ENCODE results near the gene S100A13.
"Not testable (repeated sequence)": the region's sequence is repeated elsewhere in the genome, so short reads cannot be mapped to it uniquely, and the experiment has no call there.

S100A13 gene

GRCh38 chr1:153648000-153648643 is 20.8 kb upstream of the S100A13 start:
- DNase-seq, result no peak

DNA sequence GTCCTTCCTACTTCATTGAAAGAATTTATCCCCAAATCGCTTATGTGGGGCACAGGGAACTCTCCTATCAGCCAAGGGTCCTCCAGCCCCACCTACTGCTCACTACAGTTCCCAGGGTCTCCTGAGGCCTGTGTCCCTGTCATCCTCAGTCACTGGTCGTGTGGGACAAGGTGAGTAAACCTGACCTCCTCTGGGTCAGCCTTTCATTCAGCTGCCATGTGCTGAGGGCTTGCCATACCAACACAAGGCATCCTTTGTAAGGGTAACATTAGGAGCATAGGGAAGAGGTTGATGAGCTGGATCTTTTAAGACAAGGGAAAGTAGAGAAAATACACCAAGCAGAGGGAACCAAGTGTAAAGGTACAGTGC is 20.0 kb upstream of the S100A13 start:
- DNase-seq, result no peak

DNA sequence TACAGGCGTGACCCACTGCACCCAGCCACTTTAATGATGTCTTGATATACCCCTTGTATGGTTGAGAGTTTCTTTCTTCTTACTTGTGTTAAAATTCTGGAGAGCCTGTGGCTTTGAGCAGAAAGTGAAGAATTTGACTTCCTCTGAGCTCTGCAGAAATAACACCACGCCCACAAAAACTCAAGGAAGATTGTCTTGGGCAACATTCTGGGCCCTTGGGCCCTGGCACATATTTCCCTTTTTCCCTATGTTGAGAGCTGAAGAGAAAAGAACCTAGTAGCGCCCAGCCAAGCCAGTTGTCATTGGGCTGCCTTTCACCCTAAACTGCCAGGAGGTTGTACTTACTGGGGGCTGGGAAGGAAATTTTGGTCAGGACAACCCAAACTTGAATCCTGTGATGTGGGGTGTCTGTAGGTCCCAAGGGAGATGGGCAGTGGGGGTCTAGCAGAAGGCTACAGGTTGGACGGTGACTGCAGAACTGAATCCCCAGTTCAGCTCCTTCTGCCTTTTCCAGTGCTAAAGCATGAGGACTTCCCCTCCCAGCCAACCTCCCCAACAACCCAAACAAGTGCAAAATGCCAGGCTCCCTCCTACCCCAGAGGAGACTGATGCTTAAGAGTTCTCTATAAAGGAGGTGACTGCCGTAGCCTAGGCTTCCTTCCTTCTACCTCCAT is 19.5 kb upstream of the S100A13 start:
- no peak for DNase-seq

- no peak for DNase-seq
Observed at GRCh38 chr1:153643816-153644215, 16.5 kb upstream of the S100A13 start.

DNA sequence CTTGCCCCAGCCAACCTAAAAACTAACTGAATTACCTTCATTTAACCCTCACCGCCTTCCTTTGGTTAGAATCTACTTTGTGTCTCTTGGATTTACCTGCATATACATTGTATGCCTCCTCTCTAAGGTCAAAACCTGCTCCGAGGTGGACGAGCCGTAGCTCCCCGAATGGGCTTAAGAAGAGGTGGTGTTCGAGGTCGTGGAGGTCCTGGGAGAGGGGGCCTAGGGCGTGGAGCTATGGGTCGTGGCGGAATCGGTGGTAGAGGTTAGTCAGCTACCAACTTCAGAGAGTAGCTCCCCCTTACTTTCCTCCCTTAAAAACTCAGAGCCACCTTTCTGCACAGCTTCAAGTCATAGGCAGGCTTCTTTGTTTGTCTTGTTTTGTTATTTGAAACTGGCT is 15.8 kb upstream of the S100A13 start:
- DNase-seq, result no peak

- no peak for DNase-seq
Observed at GRCh38 chr1:153642161-153642560, 14.9 kb upstream of the S100A13 start.

GRCh38 chr1:153640861-153641260 is 13.6 kb upstream of the S100A13 start:
- DNase-seq, result no peak

DNA sequence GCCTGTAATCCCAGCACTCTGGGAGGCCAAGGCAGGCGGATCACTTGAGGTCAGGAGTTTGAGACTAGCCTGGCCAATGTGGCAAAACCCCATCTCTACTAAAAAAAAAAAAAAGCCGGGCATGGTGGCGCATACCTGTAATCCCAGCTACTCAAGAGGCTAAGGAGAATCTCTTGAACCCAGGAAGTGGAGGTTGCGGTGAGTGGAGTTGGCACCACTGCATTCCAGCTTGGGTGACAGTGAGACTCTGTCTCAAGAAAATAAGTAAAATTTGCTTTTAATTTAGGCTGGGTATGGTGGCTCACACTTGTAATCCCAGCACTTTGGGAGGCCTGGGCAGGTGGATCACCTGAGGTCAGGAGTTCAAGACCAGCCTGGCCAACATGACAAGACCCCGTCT is 12.9 kb upstream of the S100A13 start:
- DNase-seq, result not testable (repeated sequence)

GRCh38 chr1:153639280-153639679 is 12.0 kb upstream of the S100A13 start:
- DNase-seq, result no peak

GRCh38 chr1:153638261-153638660 is 11.0 kb upstream of the S100A13 start:
- DNase-seq, result no peak

GRCh38 chr1:153636312-153636711 is 9.0 kb upstream of the S100A13 start:
- no peak for DNase-seq

- DNase-seq, result no peak
Observed at GRCh38 chr1:153635872-153636271, 8.6 kb upstream of the S100A13 start.

DNA sequence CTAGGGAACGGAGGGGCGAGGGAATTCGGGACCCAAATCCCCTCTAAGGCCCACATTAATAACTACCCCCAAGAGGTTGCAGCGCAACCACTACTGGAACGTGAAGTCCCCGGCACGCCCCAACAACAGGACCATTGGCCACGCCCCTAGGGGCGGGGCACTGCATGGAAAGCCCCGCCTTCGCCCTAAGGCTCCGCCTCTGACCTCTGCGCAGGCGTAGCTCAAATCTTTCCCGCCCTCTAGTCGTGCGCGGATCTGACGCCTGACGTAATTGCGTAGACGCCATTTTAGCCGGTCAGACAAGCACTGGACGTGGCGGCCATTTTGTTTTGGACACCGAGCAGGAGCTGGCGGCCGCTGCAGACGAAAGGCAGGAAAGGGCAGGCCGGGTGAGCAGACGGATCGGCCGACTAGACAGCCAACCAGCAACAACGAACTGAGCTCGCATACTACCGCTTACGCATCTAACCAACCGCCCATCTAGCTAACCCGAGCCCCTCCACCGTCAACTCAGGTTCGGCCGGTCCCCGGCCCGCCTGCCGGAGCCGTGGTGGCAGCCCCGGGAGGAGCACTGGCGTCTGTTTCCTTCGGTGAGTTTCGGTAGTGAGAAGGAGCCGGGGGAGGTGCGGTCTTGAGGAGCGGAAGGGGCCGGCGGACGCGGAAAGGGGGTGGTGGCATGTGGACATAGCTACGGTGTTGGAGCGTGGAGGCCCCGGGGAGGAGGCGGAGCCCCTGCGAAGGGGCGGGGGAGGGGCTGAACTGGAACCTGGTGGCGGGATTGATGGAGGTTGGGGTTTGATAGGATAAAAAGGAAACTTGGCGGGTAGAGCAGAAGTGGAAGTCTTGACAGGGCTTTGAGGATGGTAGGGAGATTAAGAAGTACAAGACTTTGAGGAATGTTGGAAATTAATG is 6.7 kb upstream of the S100A13 start, which contains the start of gene CHTOP:
CHTOP (plus strand) TSS at position 313 of the 912 bp plus-strand sequence. CDS start 2,523 bp downstream, outside the sequence.
- peak; percentile 72 for DNase-seq

DNA sequence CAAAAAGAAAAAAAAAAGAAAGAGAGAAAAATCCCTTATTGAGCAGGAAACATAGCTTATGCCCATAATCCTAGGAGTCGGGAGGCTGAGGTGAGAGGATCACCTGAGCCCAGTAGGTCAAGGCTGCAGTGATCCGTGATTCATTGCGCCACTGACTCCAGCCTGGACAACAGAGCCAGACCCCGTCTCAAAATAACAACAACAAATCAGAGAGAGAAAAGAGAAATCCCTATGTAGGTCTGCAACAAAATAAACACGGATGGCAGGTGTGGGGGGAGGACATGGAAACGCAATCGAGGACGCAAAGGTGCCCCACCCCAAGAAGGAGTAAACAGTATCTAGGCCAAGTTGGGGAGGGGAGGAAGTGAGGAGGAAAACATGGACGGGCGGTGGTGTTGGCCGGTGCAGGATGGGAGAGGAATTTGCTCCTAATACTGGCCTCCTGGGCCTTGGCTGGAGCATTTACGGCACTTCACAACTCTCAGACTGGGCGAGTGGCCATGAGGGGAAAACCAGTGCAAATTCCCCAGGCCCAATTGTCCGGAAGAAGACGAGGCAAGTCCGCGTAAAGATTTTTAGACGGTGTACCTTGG is 6.0 kb upstream of the S100A13 start:
- DNase-seq, result no peak

- DNase-seq, result no peak
Observed at GRCh38 chr1:153631047-153632022, 4.0 kb upstream of the S100A13 start.

DNA sequence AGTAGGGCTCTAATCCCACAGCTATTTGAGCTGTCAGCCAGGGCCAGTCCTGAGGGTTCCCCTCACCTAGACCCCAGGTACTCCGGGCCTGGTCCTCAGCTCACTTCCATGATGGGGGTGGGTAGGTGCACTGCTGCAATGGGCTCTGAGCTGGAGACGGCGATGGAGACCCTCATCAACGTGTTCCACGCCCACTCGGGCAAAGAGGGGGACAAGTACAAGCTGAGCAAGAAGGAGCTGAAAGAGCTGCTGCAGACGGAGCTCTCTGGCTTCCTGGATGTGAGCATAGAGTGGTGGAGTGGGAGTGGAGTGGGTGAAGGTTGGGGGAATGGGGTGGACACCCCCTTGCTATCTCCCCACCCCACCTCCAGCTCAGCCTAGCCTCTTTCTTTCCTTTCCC is 3.1 kb upstream of the S100A13 start:
- no peak for DNase-seq

GRCh38 chr1:153629971-153630370 is 2.7 kb upstream of the S100A13 start:
- no peak for DNase-seq

DNA sequence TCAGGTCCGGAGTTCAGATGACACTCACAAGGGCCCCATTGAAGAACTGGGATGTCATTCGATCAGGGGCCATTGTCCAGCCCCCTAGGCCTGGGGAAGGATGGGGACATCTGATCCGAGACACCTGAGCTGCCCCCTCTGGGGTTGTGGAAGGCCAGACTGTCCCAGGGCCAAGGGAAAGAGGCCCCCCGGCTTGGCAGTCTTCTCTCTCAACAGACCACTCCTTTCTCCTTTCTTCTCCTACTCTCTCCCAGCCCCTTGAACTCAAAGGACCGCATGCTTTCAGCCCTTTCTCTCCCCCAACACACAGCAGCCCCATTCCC is 2.0 kb upstream of the S100A13 start:
- DNase-seq, result no peak

DNA sequence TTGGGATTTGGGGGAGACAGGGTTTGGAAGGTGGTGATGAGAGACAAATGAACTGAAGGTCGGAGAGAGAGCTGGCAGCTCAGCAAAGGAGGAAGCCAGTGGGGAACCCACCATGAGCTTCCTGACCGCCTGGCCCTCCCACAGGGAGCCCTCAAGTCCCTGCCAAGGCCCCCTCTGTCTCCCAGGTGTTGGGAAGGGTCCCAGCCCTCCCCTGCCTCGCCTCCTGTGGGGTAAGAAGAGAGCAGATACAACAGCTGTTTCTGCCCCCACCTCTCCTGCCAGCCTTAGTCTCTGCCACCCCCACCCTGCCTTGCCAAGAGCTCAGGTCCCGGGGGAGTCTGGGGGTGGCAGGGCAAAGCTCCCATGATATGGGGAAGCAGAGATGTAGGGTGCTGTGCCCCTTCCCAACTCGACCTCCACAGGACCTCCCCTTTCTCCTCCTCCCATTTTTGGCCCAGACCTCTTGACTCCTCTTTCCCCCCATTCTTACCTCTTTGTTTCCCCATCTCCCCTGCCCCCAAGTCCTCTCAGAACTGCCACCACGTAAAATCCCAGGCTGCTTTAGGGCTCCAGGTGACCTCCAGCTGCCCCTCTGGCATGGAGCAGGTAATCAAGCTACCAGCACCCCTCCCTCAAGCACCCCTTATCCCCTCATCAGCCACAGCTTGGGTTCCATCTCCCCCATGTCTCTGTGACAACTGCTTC is 1.5 kb upstream of the S100A13 start:
- no peak for DNase-seq

GRCh38 chr1:153627715-153628626 is 666 bp upstream of the S100A13 start, which contains the start of gene S100A1:
TSS of gene S100A1 (plus strand) at chr1:153628434. CDS start at chr1:153630522, 2,088 bp downstream.
- DNase-seq, result no peak
